ENCODE data around the gene ATP2C1. TPM values are rescaled to one million over a fixed set of nuclear protein-coding genes. Genes with fewer than 3 reads are reported as not detected.

ATP2C1 gene
- total RNA-seq, 4 donors from 2014 or later = 32.1 to 52.3 (median 35.0) TPM

- DNase-seq (ENCODE audit: extremely low spot score) = no peak
- Histone ChIP-seq H3K9me3 (peaks cover 0 to 10% (median 2%) of the 10 kb centered on the region in 4 donors), H3K4me1 (peaks cover 0 to 5% (median 1%) of the 10 kb centered on the region in 4 donors), H3K4me3 (no peak overlapping the region), H3K27me3 (no peaks in the 10 kb centered on the region), H3K36me3 (peaks cover 0 to under 1% (median 0%) of the 10 kb centered on the region in 4 donors), H3K27ac (replicated peaks in 1 of 4) (no peak overlapping the region)
- TF ChIP-seq POLR2AphosphoS5 (IDR thresholded peaks at IDR 0.05) = no peak
- TF ChIP-seq EP300 (IDR thresholded peaks at IDR 0.05) = no peak
- no peak for TF ChIP-seq CTCF (IDR thresholded peaks at IDR 0.05)
- TF ChIP-seq POLR2A (IDR thresholded peaks at IDR 0.05; ENCODE audit: low read depth) = no peak
- 81% methylated on average over 6 of the region's 6 CpGs for WGBS
- intact Hi-C loops (cut with DNase I) = no loop called here
Observed at GRCh38 chr3:130926504-130926903, 32.6 kb downstream of the ATP2C1 start.

DNA sequence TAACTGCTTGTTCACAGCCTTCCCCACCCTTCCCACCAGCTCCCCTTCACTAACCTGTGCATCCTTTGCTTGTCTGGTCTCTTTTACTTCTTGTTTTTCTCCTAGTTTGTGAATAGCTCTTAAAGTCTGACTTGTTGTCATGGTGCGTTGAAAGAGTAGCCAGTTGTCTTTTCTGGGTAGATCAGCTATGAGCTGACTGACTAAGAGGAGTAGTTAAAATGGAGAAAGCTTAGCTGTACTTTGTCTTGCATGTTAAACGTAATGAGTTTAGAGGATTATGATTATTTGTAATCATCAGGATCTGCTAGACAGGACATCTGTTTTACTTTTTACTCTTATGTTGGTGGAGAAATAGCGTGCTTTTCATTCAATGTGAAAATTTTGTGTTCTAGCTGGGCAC, 35.9 kb downstream of the ATP2C1 start:
- Histone ChIP-seq H3K36me3 (peaks cover 0 to 18% (median 0%) of the 10 kb centered on the region in 4 donors), H3K4me3 (no peak overlapping the region), H3K27ac (replicated peaks in 1 of 4) (no peak overlapping the region), H3K27me3 (no peaks in the 10 kb centered on the region), H3K4me1 (peaks cover 0 to 5% (median 1%) of the 10 kb centered on the region in 4 donors), H3K9me3 (no peaks in the 10 kb centered on the region)
- TF ChIP-seq POLR2A (IDR thresholded peaks at IDR 0.05; ENCODE audit: low read depth) (no peak), CTCF (IDR thresholded peaks at IDR 0.05) (no peak), POLR2AphosphoS5 (IDR thresholded peaks at IDR 0.05) (no peak), EP300 (IDR thresholded peaks at IDR 0.05) (no peak)
- no peak for DNase-seq (ENCODE audit: extremely low spot score)
- WGBS = 63% methylated on average over 3 of the region's 3 CpGs
- intact Hi-C loops (cut with DNase I) = no loop called here

- 90% methylated on average over 2 of the region's 2 CpGs for WGBS
- intact Hi-C loops (cut with DNase I) = no loop called here
- H3K27ac ChIP-seq (replicated peaks in 1 of 4) = no peak overlapping the region
- no peak for DNase-seq (ENCODE audit: extremely low spot score)
- H3K4me1 ChIP-seq = no peaks in the 10 kb centered on the region
- H3K27me3 ChIP-seq = no peaks in the 10 kb centered on the region
- H3K9me3 ChIP-seq = no peaks in the 10 kb centered on the region
- TF ChIP-seq EP300 (IDR thresholded peaks at IDR 0.05) (no peak), POLR2A (IDR thresholded peaks at IDR 0.05; ENCODE audit: low read depth) (no peak), CTCF (IDR thresholded peaks at IDR 0.05) (no peak)
- peaks cover 0 to 18% (median 3%) of the 10 kb centered on the region in 4 donors for H3K36me3 ChIP-seq
- no peak overlapping the region for H3K4me3 ChIP-seq
Observed at GRCh38 chr3:130932979-130933378, 39.1 kb downstream of the ATP2C1 start.

DNA sequence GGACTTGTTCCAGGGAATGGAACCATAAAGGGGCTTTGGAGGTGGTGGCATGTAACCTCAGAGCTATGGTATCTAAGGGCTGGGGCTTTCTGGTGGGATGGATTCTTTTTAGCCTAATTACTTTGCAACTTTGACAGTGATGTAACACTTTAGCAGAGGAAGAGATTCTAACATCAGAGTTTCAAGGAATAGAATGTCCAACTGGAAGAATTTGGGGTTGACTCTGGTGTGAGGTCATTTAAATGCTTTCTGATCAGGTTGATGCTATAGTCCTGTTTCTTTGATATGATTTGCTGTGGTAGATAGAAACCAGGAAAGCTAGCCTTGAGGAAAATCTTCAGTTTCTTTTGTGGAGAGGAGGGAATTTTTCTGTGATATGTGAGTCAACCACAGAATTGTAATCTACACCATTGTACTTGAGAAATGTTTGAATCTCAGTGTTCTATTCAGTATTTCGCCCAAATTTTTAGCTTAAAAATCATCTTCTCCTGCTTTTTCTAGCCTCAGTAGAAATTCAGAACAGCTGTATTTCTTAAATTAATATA, 40.0 kb downstream of the ATP2C1 start:
- no peak overlapping the region for H3K4me3 ChIP-seq
- intact Hi-C loops (cut with DNase I) = no loop called here
- no peak for TF ChIP-seq POLR2A (IDR thresholded peaks at IDR 0.05; ENCODE audit: low read depth)
- no peak for TF ChIP-seq POLR2AphosphoS5 (IDR thresholded peaks at IDR 0.05)
- TF ChIP-seq CTCF (IDR thresholded peaks at IDR 0.05) = no peak
- no peak for TF ChIP-seq EP300 (IDR thresholded peaks at IDR 0.05)
- peaks cover 0 to 18% (median 3%) of the 10 kb centered on the region in 4 donors for H3K36me3 ChIP-seq
- no peaks in the 10 kb centered on the region for H3K4me1 ChIP-seq
- H3K27ac ChIP-seq (replicated peaks in 1 of 4) = no peak overlapping the region
- no peaks in the 10 kb centered on the region for H3K9me3 ChIP-seq
- 97% methylated on average over 1 of the region's 1 CpG for WGBS
- H3K27me3 ChIP-seq = no peaks in the 10 kb centered on the region
- no peak for DNase-seq (ENCODE audit: extremely low spot score)
